GM23338 (cell line): Measurements from ENCODE around the gene GRM4. TPM values are rescaled to one million over a fixed set of nuclear protein-coding genes. Genes with fewer than 3 reads are reported as not detected.

Experiments
- ATAC-seq: fragments of 200-7000 bp; cut with Tn5 transposase; 3 replicates; pipeline ENCODE4 v1.9.1; 2020
- DNase-seq: peaks from one replicate; pipeline ENCODE4 v3.0.0-alpha.2; 2015; ENCODE audit warnings: low spot score
- H2AFZ ChIP-seq: fragments of 200-600 bp; sonication (generic); 2 replicates; pipeline ENCODE4 v1.8.0; 2016; ENCODE audit warnings: antibody characterized with exemption, mild to moderate bottlenecking, moderate library complexity
- H3F3A ChIP-seq: fragments of 200-600 bp; sonication (generic); replicated peaks from 2 replicates; pipeline ENCODE4 v1.8.0; 2017; ENCODE audit warnings: antibody characterized with exemption, mixed run types, low read depth
- H3K27ac ChIP-seq: fragments of 200-600 bp; sonication (generic); 2 replicates; pipeline ENCODE4 v1.6.1; 2016; ENCODE audit warnings: low read depth
- H3K27me3 ChIP-seq: fragments of 200-600 bp; sonication (generic); 2 replicates; pipeline ENCODE4 v1.8.0; 2016; ENCODE audit warnings: mild to moderate bottlenecking, mixed run types, moderate library complexity; ENCODE audit not compliant: insufficient read depth
- H3K36me3 ChIP-seq: fragments of 200-600 bp; sonication (generic); 2 replicates; pipeline ENCODE4 v1.8.0; 2016; ENCODE audit warnings: mild to moderate bottlenecking; ENCODE audit not compliant: insufficient read depth
- H3K4me1 ChIP-seq: fragments of 200-600 bp; sonication (generic); 2 replicates; pipeline ENCODE4 v1.8.0; 2016; ENCODE audit warnings: mild to moderate bottlenecking, moderate library complexity; ENCODE audit not compliant: insufficient read depth
- H3K4me2 ChIP-seq: fragments of 200-600 bp; sonication (generic); 2 replicates; pipeline ENCODE4 v1.7.1; 2017; ENCODE audit warnings: mixed run types
- H3K4me3 ChIP-seq: fragments of 200-600 bp; sonication (generic); 2 replicates; pipeline ENCODE4 v1.6.1; 2016; ENCODE audit warnings: mixed run types
- H3K79me2 ChIP-seq: fragments of 200-600 bp; sonication (generic); replicated peaks from 2 replicates; pipeline ENCODE4 v1.8.0; 2017; ENCODE audit warnings: mild to moderate bottlenecking; ENCODE audit not compliant: insufficient read depth
- H3K9me2 ChIP-seq: fragments of 200-600 bp; sonication (generic); 2 replicates; pipeline ENCODE4 v1.8.0; 2017; ENCODE audit not compliant: insufficient read depth
- H4K20me1 ChIP-seq: fragments of 200-600 bp; sonication (generic); replicated peaks from 2 replicates; pipeline ENCODE4 v1.8.0; 2017; ENCODE audit warnings: mild to moderate bottlenecking; ENCODE audit not compliant: insufficient read depth
- H3K27ac Mint-ChIP-seq: 2 replicates; pipeline ENCODE4 v1.8.0; 2020; ENCODE audit warnings: inconsistent platforms, mild to moderate bottlenecking, moderate library complexity, mixed read lengths
- H3K27me3 Mint-ChIP-seq: 3 replicates; pipeline ENCODE4 v1.8.0; 2022; ENCODE audit warnings: low read depth, mild to moderate bottlenecking, moderate library complexity, mixed read lengths, inconsistent platforms; ENCODE audit not compliant: insufficient read depth, poor library complexity
- H3K36me3 Mint-ChIP-seq: 3 replicates; pipeline ENCODE4 v1.8.0; 2021; ENCODE audit warnings: low read depth, mild to moderate bottlenecking, inconsistent platforms, moderate library complexity, mixed read lengths
- H3K4me1 Mint-ChIP-seq: 3 replicates; pipeline ENCODE4 v1.8.0; 2020; ENCODE audit warnings: mild to moderate bottlenecking, inconsistent platforms, mixed read lengths
- H3K4me3 Mint-ChIP-seq: 3 replicates; pipeline ENCODE4 v1.8.0; 2021; ENCODE audit warnings: moderate library complexity, mild to moderate bottlenecking, inconsistent platforms, mixed read lengths
- H3K9me3 Mint-ChIP-seq: 3 replicates; pipeline ENCODE4 v1.8.0; 2020; ENCODE audit warnings: moderate library complexity, mild to moderate bottlenecking, inconsistent platforms, mixed read lengths
- CREB1 ChIP-seq: fragments of 250-450 bp; sonication (Bioruptor Pico); IDR thresholded peaks from 2 replicates; pipeline ENCODE4 v1.5.0; 2020; ENCODE audit warnings: low read depth, mild to moderate bottlenecking, moderate library complexity
- CTCF ChIP-seq, 2 experiments: fragments of 200-600 bp in 1 of 2; sonication (generic) in 1 of 2; conservative IDR thresholded peaks; 2 replicates each; pipeline versions ENCODE4 v1.5.1 to v1.6.1; 2016 to 2017; ENCODE audit warnings: antibody characterized with exemption in 2 of 2, low read depth in 2 of 2, mild to moderate bottlenecking in 2 of 2, moderate library complexity in 1 of 2
- ETS1 ChIP-seq: IDR thresholded peaks from 2 replicates; pipeline ENCODE4 v1.6.1; 2016; ENCODE audit warnings: antibody characterized with exemption
- EZH2 ChIP-seq: fragments of 200-600 bp; sonication (generic); IDR thresholded peaks from one replicate; pipeline ENCODE4 v1.8.0; 2017; ENCODE audit warnings: antibody characterized with exemption, mild to moderate bottlenecking, low read depth; ENCODE audit not compliant: unreplicated experiment
- EZH2phosphoT487 ChIP-seq: fragments of 200-600 bp; sonication (generic); IDR thresholded peaks from one replicate; pipeline ENCODE4 v1.8.1; 2018; ENCODE audit warnings: antibody characterized with exemption; ENCODE audit not compliant: unreplicated experiment
- JUNB ChIP-seq: IDR thresholded peaks from one replicate; pipeline ENCODE4 v1.6.1; 2016; ENCODE audit warnings: antibody characterized with exemption; ENCODE audit not compliant: unreplicated experiment
- NANOG ChIP-seq: IDR thresholded peaks from 2 replicates; pipeline ENCODE4 v1.6.1; 2016; ENCODE audit warnings: antibody characterized with exemption, borderline replicate concordance
- POLR2AphosphoS5 ChIP-seq: IDR thresholded peaks from 2 replicates; pipeline ENCODE4 v1.6.1; 2016; ENCODE audit warnings: antibody characterized with exemption, low read depth
- REST ChIP-seq: IDR thresholded peaks from one replicate; pipeline ENCODE4 v1.6.1; 2018; ENCODE audit warnings: antibody characterized with exemption; ENCODE audit not compliant: unreplicated experiment
- STAT1 ChIP-seq: IDR thresholded peaks from one replicate; pipeline ENCODE4 v1.6.1; 2016; ENCODE audit warnings: antibody characterized with exemption; ENCODE audit not compliant: unreplicated experiment
- ZNF114 ChIP-seq: fragments of 250-450 bp; sonication (Bioruptor Pico); IDR thresholded peaks from 2 replicates; pipeline ENCODE4 v1.5.0; 2020; ENCODE audit warnings: mild to moderate bottlenecking, moderate library complexity
- ZNF331 ChIP-seq: fragments of 250-450 bp; sonication (Bioruptor Pico); IDR thresholded peaks from 2 replicates; pipeline ENCODE4 v1.5.0; 2020; ENCODE audit warnings: low read depth, mild to moderate bottlenecking, moderate library complexity
- ZNF462 ChIP-seq: fragments of 250-450 bp; sonication (Bioruptor Pico); IDR thresholded peaks from 2 replicates; pipeline ENCODE4 v1.5.0; 2020; ENCODE audit warnings: mild to moderate bottlenecking, moderate library complexity
- polyA plus RNA-seq: library from polyadenylated mRNA; unstranded; fragments of >200 nt; fragmentation: Nextera tagmentation; extraction: Ambion mirVana; gene quantifications from 2 replicates; pipeline ENCODE4 v1.2.1, GENCODE V29; 2016
- total RNA-seq: library from RNA; depleted of rRNA; stranded (reverse); fragments of >200 nt; shearing (Covaris generic); gene quantifications from 2 replicates; pipeline ENCODE4 v1.2.3, GENCODE V29; 2014

Gene GRM4
- total and polyA plus RNA-seq, 2 experiments from 2014 or later: 7.0 to 30.6 TPM

GRCh38 chr6:33976437-33977360 is 169.2 kb downstream of the GRM4 start:
- Histone ChIP-seq H3K4me2 (peak overlapping the region; percentile 80), H3K79me2 (no peaks in the 10 kb centered on the region), H3F3A (no peaks in the 10 kb centered on the region), H4K20me1 (no peaks in the 10 kb centered on the region), H2AFZ (peak overlapping the region; percentile 96), H3K4me3 (peak overlapping the region; percentile 75), H3K9me2 (no peaks in the 10 kb centered on the region), H3K27ac (no peak overlapping the region), H3K27me3 (peaks cover 28% of the 10 kb centered on the region), H3K4me1 (peaks cover 9% of the 10 kb centered on the region), H3K36me3 (no peaks in the 10 kb centered on the region)
- no peak overlapping the region for H3K27ac Mint-ChIP-seq
- ATAC-seq: peak; percentile 21
- H3K4me1 Mint-ChIP-seq: peaks cover 12% of the 10 kb centered on the region
- no peaks in the 10 kb centered on the region for H3K36me3 Mint-ChIP-seq
- H3K4me3 Mint-ChIP-seq: peak overlapping the region; percentile 70
- TF ChIP-seq STAT1 (no peak), CREB1 (CRISPR knock-in tag) (no peak), JUNB (no peak), NANOG (no peak), REST (no peak), ZNF114 (CRISPR knock-in tag) (no peak), ZNF462 (CRISPR knock-in tag) (no peak), EZH2phosphoT487 (no peak), EZH2 (no peak), ZNF331 (no peak), CTCF (conservative IDR thresholded peaks at IDR 0.05; ENCODE audit: low read depth in 2 of 2) (no peak), ETS1 (no peak), POLR2AphosphoS5 (no peak)
- peaks cover 16% of the 10 kb centered on the region for H3K27me3 Mint-ChIP-seq
- peak; percentile 28 for DNase-seq
- peaks cover 8% of the 10 kb centered on the region; the same call in 2 of the 3 replicates for H3K9me3 Mint-ChIP-seq
